Mesothelial cell of epicardium (in vitro differentiated cells): ENCODE data around the gene OLFML1. TPM values are rescaled to one million over a fixed set of nuclear protein-coding genes. Genes with fewer than 3 reads are reported as not detected.

Source experiments
- DNase-seq, 2 experiments: peaks; one replicate each; pipeline ENCODE4 v3.0.0; 2021; ENCODE audit warnings: low spot score in 2 of 2; ENCODE audit not compliant: unreplicated experiment in 2 of 2
- H3K27ac Mint-ChIP-seq: 2 replicates; pipeline ENCODE4 v1.8.0; 2021; ENCODE audit warnings: mixed read lengths
- H3K27me3 Mint-ChIP-seq: 2 replicates; pipeline ENCODE4 v1.8.0; 2021; ENCODE audit warnings: low read depth, mixed read lengths
- H3K36me3 Mint-ChIP-seq: 2 replicates; pipeline ENCODE4 v1.8.0; 2021; ENCODE audit warnings: mixed read lengths
- H3K4me1 Mint-ChIP-seq: 2 replicates; pipeline ENCODE4 v1.8.0; 2021; ENCODE audit warnings: mixed read lengths
- H3K4me3 Mint-ChIP-seq: 2 replicates; pipeline ENCODE4 v1.8.0; 2021; ENCODE audit warnings: mild to moderate bottlenecking, moderate library complexity, mixed read lengths
- H3K9me3 Mint-ChIP-seq: 2 replicates; pipeline ENCODE4 v1.8.0; 2021; ENCODE audit warnings: mixed read lengths
- CTCF ChIP-seq: fragments of 200-600 bp; sonication (generic); IDR thresholded peaks from one replicate; pipeline ENCODE4 v1.5.0; 2021; ENCODE audit warnings: antibody characterized with exemption; ENCODE audit not compliant: unreplicated experiment
- total RNA-seq: library from RNA; stranded (reverse); gene quantifications from 3 replicates; pipeline ENCODE4 v1.2.1, GENCODE V29; 2021

OLFML1 gene
- total RNA-seq, 1 donor from 2014 or later, result 45.3 TPM

DNA sequence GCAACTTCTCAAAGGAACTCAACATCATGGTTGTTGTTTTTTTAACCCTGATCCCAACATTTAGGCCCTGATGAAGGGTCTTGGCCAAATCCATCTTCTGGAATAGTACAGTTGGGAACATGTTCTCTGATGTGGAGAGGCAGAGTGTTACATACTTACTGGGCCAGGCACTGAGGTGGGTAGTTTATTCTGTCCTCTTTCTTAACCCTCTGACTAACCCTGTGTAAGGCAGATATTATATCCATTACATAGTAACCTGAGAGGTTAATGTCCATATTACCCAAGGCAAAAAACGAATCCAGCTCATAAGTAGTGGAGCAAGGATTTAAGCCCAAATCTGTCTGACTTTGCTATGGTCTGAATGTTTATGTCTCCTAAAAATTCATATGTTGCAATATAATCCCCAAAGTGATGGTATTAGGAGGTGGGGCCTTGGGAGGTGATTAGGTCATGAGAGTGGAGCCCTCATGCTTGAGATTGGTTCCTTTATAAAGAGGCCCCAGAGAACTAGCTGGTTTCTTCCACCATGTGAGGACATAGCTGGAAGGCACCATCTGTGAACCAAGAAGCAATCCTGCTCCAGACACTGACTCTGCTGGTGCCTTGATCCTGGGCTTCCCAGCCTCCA, 44.8 kb downstream of the OLFML1 start:
- Mint-ChIP-seq H3K36me3 (no peaks in the 10 kb centered on the region), H3K9me3 (no peaks in the 10 kb centered on the region), H3K27me3 (no peaks in the 10 kb centered on the region), H3K4me1 (peaks cover 18% of the 10 kb centered on the region), H3K4me3 (no peak overlapping the region), H3K27ac (no peak overlapping the region)
- TF ChIP-seq CTCF, result no peak
- no peak for DNase-seq

GRCh38 chr11:7531011-7531410, 45.7 kb downstream of the OLFML1 start:
- Mint-ChIP-seq H3K36me3 (no peaks in the 10 kb centered on the region), H3K4me3 (no peak overlapping the region), H3K27ac (no peak overlapping the region), H3K4me1 (peaks cover 18% of the 10 kb centered on the region), H3K27me3 (no peaks in the 10 kb centered on the region), H3K9me3 (no peaks in the 10 kb centered on the region)
- no peak for DNase-seq
- no peak for TF ChIP-seq CTCF

GRCh38 chr11:7532405-7533145, 47.3 kb downstream of the OLFML1 start:
- Mint-ChIP-seq H3K27ac (no peak overlapping the region), H3K9me3 (no peaks in the 10 kb centered on the region), H3K36me3 (no peaks in the 10 kb centered on the region), H3K4me1 (peaks cover 31% of the 10 kb centered on the region), H3K27me3 (no peaks in the 10 kb centered on the region), H3K4me3 (no peak overlapping the region)
- TF ChIP-seq CTCF, result no peak
- DNase-seq, result no peak

DNA sequence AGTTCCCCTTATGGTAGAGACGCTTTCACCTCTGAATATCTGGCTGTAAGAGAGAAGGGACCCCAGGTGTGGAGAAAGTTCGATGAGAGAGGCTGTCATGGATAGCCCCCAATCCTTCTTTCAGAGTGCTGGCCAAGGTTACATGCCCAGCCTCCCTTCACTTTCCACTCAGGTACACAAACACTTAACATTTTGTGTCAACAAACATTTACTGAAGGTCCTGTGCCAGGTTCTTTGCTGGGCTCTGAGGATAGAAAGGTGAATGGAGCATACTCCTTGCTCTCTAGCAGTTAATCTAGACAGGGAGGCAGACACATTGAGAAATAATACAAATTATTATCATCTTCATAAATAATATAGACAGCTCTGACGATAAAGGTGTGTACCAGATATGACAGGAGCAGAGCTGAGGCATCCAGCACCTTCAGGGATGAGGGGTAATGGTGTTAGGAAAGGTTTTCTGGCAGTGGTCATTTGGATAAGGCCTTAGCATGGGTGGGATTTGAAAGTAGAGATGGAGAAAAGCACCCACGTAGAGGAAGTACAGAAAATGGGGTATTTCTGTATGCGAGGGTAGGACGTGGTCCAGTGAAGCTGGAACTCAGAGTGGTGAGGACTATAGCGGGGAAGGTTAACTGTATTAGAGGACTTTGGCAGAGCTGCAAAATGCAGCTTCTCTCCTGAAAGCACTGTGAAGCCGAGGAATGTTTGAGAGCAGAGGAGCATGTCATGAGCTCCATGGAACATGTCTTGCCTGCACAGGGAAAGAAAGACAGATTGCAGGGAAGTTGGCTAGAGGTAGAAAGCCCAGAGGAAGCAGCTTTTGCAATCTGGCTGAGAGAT, 48.1 kb downstream of the OLFML1 start:
- Mint-ChIP-seq H3K4me1 (peaks cover 35% of the 10 kb centered on the region), H3K4me3 (no peak overlapping the region), H3K36me3 (no peaks in the 10 kb centered on the region), H3K9me3 (no peaks in the 10 kb centered on the region), H3K27ac (no peak overlapping the region), H3K27me3 (no peaks in the 10 kb centered on the region)
- no peak for TF ChIP-seq CTCF
- no peak for DNase-seq

DNA sequence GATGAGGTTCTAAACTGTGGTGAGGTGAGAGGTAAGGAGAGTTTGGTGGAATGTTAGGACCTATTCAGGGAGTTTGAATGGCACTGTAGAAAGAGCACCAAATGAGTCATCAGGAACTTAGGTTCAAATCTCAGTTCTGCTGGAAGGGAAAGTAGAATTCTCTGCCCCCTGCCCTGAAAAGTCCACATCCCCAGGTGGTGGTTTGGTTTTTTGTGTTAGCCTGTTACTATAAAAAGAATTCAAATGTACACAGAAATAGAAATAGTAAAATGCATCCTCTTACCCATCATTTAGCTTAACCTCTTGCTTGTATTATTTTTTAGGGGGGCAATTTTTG, 48.7 kb downstream of the OLFML1 start:
- no peak for TF ChIP-seq CTCF
- no peak overlapping the region for H3K4me3 Mint-ChIP-seq
- peaks cover 36% of the 10 kb centered on the region for H3K4me1 Mint-ChIP-seq
- no peak for DNase-seq
- no peaks in the 10 kb centered on the region for H3K36me3 Mint-ChIP-seq
- no peaks in the 10 kb centered on the region for H3K9me3 Mint-ChIP-seq
- H3K27me3 Mint-ChIP-seq, result no peaks in the 10 kb centered on the region
- H3K27ac Mint-ChIP-seq, result no peak overlapping the region
